H9 (cell line): ENCODE results near the gene ANO2. TPM values are rescaled to one million over a fixed set of nuclear protein-coding genes. Genes with fewer than 3 reads are reported as not detected.

Experiments used
- DNase-seq: peaks from one replicate; pipeline ENCODE4 v3.0.0-alpha.2; 2017
- H2AFZ ChIP-seq: one replicate; pipeline ENCODE4 v1.6.1; 2013; ENCODE audit warnings: mild to moderate bottlenecking, low read length, control low read depth, moderate library complexity
- H2AK5ac ChIP-seq: 2 replicates; pipeline ENCODE4 v1.6.1; 2013; ENCODE audit warnings: low read length, control low read depth, mixed read lengths; ENCODE audit not compliant: insufficient read length
- H2BK120ac ChIP-seq: one replicate; pipeline ENCODE4 v1.6.1; 2013; ENCODE audit warnings: low read depth, mild to moderate bottlenecking, low read length, control low read depth, inconsistent platforms; ENCODE audit not compliant: poor library complexity, severe bottlenecking
- H2BK12ac ChIP-seq: 2 replicates; pipeline ENCODE4 v1.6.1; 2013; ENCODE audit warnings: low read length, control low read depth, mixed read lengths, low read depth; ENCODE audit not compliant: insufficient read length
- H2BK15ac ChIP-seq: 2 replicates; pipeline ENCODE4 v1.6.1; 2013; ENCODE audit warnings: low read depth, low read length, control low read depth
- H2BK20ac ChIP-seq: one replicate; pipeline ENCODE4 v1.6.1; 2013; ENCODE audit warnings: low read depth, mild to moderate bottlenecking, low read length, control low read depth, inconsistent platforms; ENCODE audit not compliant: poor library complexity, severe bottlenecking
- H2BK5ac ChIP-seq: 2 replicates; pipeline ENCODE4 v1.6.1; 2013; ENCODE audit warnings: low read length, control low read depth, mixed read lengths; ENCODE audit not compliant: insufficient read length
- H3K14ac ChIP-seq: 2 replicates; pipeline ENCODE4 v1.6.1; 2013; ENCODE audit warnings: low read length, control low read depth; ENCODE audit not compliant: insufficient read depth
- H3K18ac ChIP-seq: 2 replicates; pipeline ENCODE4 v1.6.1; 2013; ENCODE audit warnings: low read depth, mild to moderate bottlenecking, mixed read lengths, low read length, control low read depth; ENCODE audit not compliant: insufficient read length
- H3K23ac ChIP-seq: 2 replicates; pipeline ENCODE4 v1.6.1; 2013; ENCODE audit warnings: low read length, control low read depth, mixed read lengths, low read depth; ENCODE audit not compliant: insufficient read length
- H3K23me2 ChIP-seq: 2 replicates; pipeline ENCODE4 v1.6.1; 2013; ENCODE audit warnings: low read depth, mild to moderate bottlenecking, mixed read lengths, low read length, control low read depth; ENCODE audit not compliant: insufficient read length, poor library complexity, severe bottlenecking
- H3K27ac ChIP-seq: 2 replicates; pipeline ENCODE4 v1.5.1; 2013; ENCODE audit warnings: low read length, control low read depth, mixed read lengths, low read depth; ENCODE audit not compliant: insufficient read length
- H3K27me3 ChIP-seq: 2 replicates; pipeline ENCODE4 v1.6.1; 2013; ENCODE audit warnings: low read length, control low read depth, inconsistent platforms; ENCODE audit not compliant: insufficient read depth
- H3K4ac ChIP-seq: 2 replicates; pipeline ENCODE4 v1.6.1; 2013; ENCODE audit warnings: low read depth, mild to moderate bottlenecking, control low read depth, inconsistent platforms, low read length, moderate library complexity
- H3K4me1 ChIP-seq: 2 replicates; pipeline ENCODE4 v1.6.1; 2013; ENCODE audit warnings: low read length, control low read depth, inconsistent platforms; ENCODE audit not compliant: insufficient read depth
- H3K4me2 ChIP-seq: 2 replicates; pipeline ENCODE4 v1.6.1; 2013; ENCODE audit warnings: low read length, control low read depth, mixed read lengths; ENCODE audit not compliant: insufficient read length, insufficient read depth
- H3K56ac ChIP-seq: 2 replicates; pipeline ENCODE4 v1.6.1; 2013; ENCODE audit warnings: low read depth, mild to moderate bottlenecking, mixed read lengths, low read length, control low read depth; ENCODE audit not compliant: insufficient read length
- H3K79me1 ChIP-seq: 2 replicates; pipeline ENCODE4 v1.6.1; 2013; ENCODE audit warnings: low read depth, mild to moderate bottlenecking, moderate library complexity, low read length, control low read depth, inconsistent platforms; ENCODE audit not compliant: insufficient read depth, poor library complexity, severe bottlenecking
- H3K79me2 ChIP-seq: 2 replicates; pipeline ENCODE4 v1.6.1; 2013; ENCODE audit warnings: low read length, control low read depth, inconsistent platforms; ENCODE audit not compliant: insufficient read depth
- H3K9ac ChIP-seq: 2 replicates; pipeline ENCODE4 v1.6.1; 2013; ENCODE audit warnings: low read length, control low read depth, mixed read lengths; ENCODE audit not compliant: insufficient read length; ENCODE audit errors: extremely low read depth
- H3K9me3 ChIP-seq: one replicate; pipeline ENCODE4 v1.6.1; 2013; ENCODE audit warnings: low read depth, low read length, inconsistent platforms; ENCODE audit not compliant: control insufficient read depth
- H3T11ph ChIP-seq: one replicate; pipeline ENCODE4 v1.6.1; 2013; ENCODE audit warnings: mild to moderate bottlenecking, low read length, control low read depth, inconsistent platforms
- H4K20me1 ChIP-seq: one replicate; pipeline ENCODE4 v1.6.1; 2013; ENCODE audit not compliant: control insufficient read depth, insufficient read length, insufficient read depth
- H4K5ac ChIP-seq: 2 replicates; pipeline ENCODE4 v1.6.1; 2013; ENCODE audit warnings: low read depth, mild to moderate bottlenecking, mixed read lengths, low read length, control low read depth; ENCODE audit not compliant: insufficient read length
- H4K8ac ChIP-seq: replicated peaks from 2 replicates; pipeline ENCODE4 v1.6.1; 2013; ENCODE audit warnings: low read length, control low read depth, mixed read lengths, low read depth; ENCODE audit not compliant: insufficient read length
- H4K91ac ChIP-seq: 2 replicates; pipeline ENCODE4 v1.6.1; 2013; ENCODE audit warnings: low read depth, mild to moderate bottlenecking, moderate library complexity, mixed read lengths, low read length, control low read depth; ENCODE audit not compliant: insufficient read length
- H3K27ac Mint-ChIP-seq, 3 experiments: 2 replicates in 2 of 3; 3 replicates in 1 of 3; pipeline ENCODE4 v1.8.0; 2020 to 2021; ENCODE audit warnings: mixed read lengths in 3 of 3, mild to moderate bottlenecking in 1 of 3, moderate library complexity in 1 of 3
- H3K27me3 Mint-ChIP-seq: 2 replicates; pipeline ENCODE4 v1.8.0; 2021; ENCODE audit warnings: low read depth, mild to moderate bottlenecking, moderate library complexity, mixed read lengths
- H3K36me3 Mint-ChIP-seq, 3 experiments: 2 replicates in 2 of 3; 3 replicates in 1 of 3; pipeline ENCODE4 v1.8.0; 2020 to 2021; ENCODE audit warnings: low read depth in 3 of 3, mixed read lengths in 3 of 3; ENCODE audit not compliant: insufficient read depth in 1 of 3
- H3K4me1 Mint-ChIP-seq, 2 experiments: 2 replicates each; pipeline ENCODE4 v1.8.0; 2020; ENCODE audit warnings: mixed read lengths in 2 of 2
- H3K4me3 Mint-ChIP-seq, 2 experiments: 2 replicates in 1 of 2; 3 replicates in 1 of 2; pipeline ENCODE4 v1.8.0; 2020 to 2021; ENCODE audit warnings: mild to moderate bottlenecking in 2 of 2, mixed read lengths in 2 of 2, moderate library complexity in 1 of 2
- H3K9me3 Mint-ChIP-seq, 2 experiments: 2 replicates in 1 of 2; 3 replicates in 1 of 2; pipeline ENCODE4 v1.8.0; 2020; ENCODE audit warnings: mild to moderate bottlenecking in 2 of 2, mixed read lengths in 2 of 2, moderate library complexity in 1 of 2
- CTCF ChIP-seq: fragments of 200-600 bp; sonication (generic); conservative IDR thresholded peaks from 3 replicates; pipeline ENCODE4 v1.8.0; 2021; ENCODE audit warnings: antibody characterized with exemption, mild to moderate bottlenecking
- WGBS: extraction: QIAGEN DNeasy Blood & Tissue Kit; methylation state at CpG from one replicate; pipeline ENCODE4 v1.1.7; 2013; ENCODE audit warnings: missing lambda C conversion rate, low lambda C conversion rate, mixed read lengths; ENCODE audit not compliant: insufficient read length; ENCODE audit errors: extremely low coverage; 5-methylcytosine and 5-hydroxymethylcytosine counted together
- total RNA-seq: library from RNA; stranded (reverse); gene quantifications from 2 replicates; pipeline ENCODE4 v1.2.1, GENCODE V29; 2021

Gene ANO2
- total RNA-seq, 1 experiment from 2014 or later, result 3.8 TPM

- no peak overlapping the region for H3K14ac ChIP-seq
- Mint-ChIP-seq H3K4me3 (no peak overlapping the region), H3K9me3 (no peaks in the 10 kb centered on the region), H3K4me1 (peaks cover 3% of the 10 kb centered on the region in 2 experiments), H3K27me3 (peaks cover 4% of the 10 kb centered on the region), H3K27ac (no peak overlapping the region; a peak in 1 of 7 replicates), H3K36me3 (no peaks in the 10 kb centered on the region; a peak in 1 of 7 replicates)
- no peak overlapping the region for H3K4me2 ChIP-seq
- no peak overlapping the region for H3K56ac ChIP-seq
- H2BK5ac ChIP-seq, result no peak overlapping the region
- no peaks in the 10 kb centered on the region for H3K9me3 ChIP-seq
- H4K5ac ChIP-seq, result no peak overlapping the region
- no peak overlapping the region for H2BK15ac ChIP-seq
- no peaks in the 10 kb centered on the region for H3K79me2 ChIP-seq
- H3K4me1 ChIP-seq, result no peaks in the 10 kb centered on the region
- no peak overlapping the region for H3K18ac ChIP-seq
- no peaks in the 10 kb centered on the region for H3K23me2 ChIP-seq
- H3K79me1 ChIP-seq, result no peaks in the 10 kb centered on the region
- H2AK5ac ChIP-seq, result no peak overlapping the region
- no peak for TF ChIP-seq CTCF
- H3K9ac ChIP-seq, result no peak overlapping the region
- H3K27ac ChIP-seq, result no peak overlapping the region
- no CpG with 5 or more reads among the region's 8 CpGs for WGBS
- H2AFZ ChIP-seq, result no peak overlapping the region
- no peak overlapping the region for H2BK20ac ChIP-seq
- no peak overlapping the region for H2BK120ac ChIP-seq
- H3T11ph ChIP-seq, result no peak overlapping the region
- no peak overlapping the region for H3K23ac ChIP-seq
- no peaks in the 10 kb centered on the region for H4K20me1 ChIP-seq
- H4K8ac ChIP-seq, result no peak overlapping the region
- H4K91ac ChIP-seq, result no peak overlapping the region
- no peak overlapping the region for H3K4ac ChIP-seq
- DNase-seq, result no peak
- H3K27me3 ChIP-seq, result no peaks in the 10 kb centered on the region
- H2BK12ac ChIP-seq, result no peak overlapping the region
Observed at GRCh38 chr12:5628501-5628900, 316.6 kb downstream of the ANO2 start.
